HG03095 (cell line): ENCODE measurements around the gene BCAR1.
"Not testable (repeated sequence)": the region's sequence is repeated elsewhere in the genome, so short reads cannot be mapped to it uniquely, and the experiment has no call there.

Experiments
- ATAC-seq: cut with Tn5 transposase; IDR thresholded peaks from one replicate; pipeline ENCODE4 v1.9.1; 2021; ENCODE audit warnings: moderate library complexity; ENCODE audit not compliant: unreplicated experiment

BCAR1 gene

DNA sequence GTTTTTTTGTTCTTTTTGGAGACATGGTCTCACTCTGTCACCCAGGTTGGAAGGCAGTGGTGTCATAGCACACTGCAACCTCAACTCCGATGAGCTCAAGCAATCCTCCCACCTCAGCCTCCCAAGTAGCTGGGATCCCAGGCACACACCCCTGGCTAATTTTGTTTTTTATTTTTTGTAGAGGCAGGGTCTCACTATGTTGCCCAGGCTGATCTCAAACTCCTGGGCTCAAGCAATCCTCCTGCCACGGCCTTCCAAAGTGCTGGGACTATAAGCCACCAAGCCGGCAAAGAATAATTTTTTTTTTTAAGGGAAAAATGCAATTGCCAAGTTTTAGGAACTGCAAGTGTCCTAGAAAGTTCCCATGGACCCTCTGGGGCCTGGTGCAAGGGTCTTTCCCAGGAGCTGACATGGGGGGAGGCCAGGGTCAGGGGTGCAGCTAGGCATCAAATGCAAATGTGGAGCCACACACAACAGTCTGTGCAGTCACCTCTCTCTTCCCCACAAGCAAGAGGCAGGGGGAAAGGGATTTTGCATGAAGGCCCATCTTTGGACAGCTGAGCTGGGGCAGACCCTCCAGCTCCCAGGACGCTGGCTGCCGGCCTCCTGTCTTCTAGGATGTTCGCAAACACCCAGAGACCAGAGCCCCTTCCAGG lies 20.1 kb upstream of the BCAR1 start:
- peak; percentile 27 for ATAC-seq

GRCh38 chr16:75269358-75269757 lies 17.9 kb upstream of the BCAR1 start:
- ATAC-seq, result not testable (repeated sequence)

DNA sequence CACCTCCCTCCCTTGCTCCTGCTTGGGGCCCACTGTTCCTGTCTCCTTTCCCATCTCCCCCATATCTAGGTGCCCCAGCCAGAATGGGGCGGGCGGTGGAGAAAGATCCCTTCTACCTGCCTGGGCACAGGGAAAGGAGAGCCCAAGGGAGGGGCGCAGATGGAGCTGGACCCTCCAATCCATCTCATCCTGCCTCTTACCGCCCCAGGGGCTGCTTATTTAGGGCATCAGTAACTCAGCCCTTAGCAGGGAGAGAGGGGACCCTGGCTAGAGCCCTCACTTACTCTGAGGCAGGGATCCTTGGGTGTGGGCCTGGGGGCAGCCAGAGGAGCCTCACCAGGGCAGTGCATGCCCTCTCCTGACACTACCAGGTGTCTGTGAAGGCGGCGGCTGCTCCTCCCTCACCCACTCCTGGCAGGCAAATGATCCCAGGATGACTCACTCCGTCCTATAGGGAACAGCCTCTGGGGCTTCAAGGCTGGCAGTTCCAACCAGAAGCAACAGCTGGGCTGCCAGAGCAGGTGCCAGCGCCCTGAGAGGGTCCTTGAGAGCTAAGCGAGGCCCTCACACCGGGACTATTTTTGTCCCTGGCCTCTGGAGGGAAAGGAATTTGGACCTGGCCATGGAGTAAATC lies 16.3 kb upstream of the BCAR1 start:
- ATAC-seq, result no peak

DNA sequence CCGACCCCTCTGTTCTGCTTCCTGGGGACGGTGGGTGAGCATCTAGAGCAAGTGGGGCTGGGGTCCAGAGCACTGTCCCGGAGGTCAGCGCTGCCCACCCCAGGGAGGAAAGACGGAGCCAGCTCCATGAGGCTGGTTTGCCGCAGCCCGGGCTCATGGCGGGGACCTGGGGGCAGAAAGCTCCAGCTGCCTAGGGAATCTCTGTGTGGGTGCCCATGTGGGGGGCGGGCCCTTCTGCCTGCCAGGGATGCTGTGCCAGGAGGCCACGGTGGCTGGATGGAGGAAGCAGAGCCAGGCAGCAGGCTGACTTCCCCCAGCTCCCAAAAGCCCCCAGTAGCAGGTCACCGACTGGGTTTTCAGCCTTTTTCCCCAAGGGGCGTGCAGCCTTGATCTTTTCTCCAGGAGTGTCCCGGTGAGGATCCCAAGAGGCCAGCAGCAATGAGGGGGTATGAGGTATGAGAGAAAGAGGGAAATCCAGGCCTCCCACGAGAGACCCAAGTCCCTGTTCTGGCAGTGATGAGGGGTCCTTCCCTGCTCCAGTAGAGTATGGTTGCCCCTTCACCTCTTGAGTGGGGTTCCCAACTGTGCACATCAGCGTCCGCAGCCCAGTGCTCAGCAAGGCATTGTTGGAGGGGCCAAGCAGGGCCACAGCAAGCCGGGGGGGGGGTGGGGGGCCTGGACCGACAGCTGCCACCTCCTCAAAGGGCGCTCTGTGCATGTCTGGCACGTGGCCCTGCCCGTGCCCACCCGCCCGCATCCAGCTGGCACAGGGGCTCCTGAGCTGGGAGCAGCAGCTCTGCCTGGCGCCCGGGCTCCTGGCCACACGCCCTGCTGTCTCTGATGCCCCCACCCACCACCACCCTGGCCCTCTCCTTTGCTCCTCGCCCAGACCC lies 15.6 kb upstream of the BCAR1 start:
- ATAC-seq, result no peak

DNA sequence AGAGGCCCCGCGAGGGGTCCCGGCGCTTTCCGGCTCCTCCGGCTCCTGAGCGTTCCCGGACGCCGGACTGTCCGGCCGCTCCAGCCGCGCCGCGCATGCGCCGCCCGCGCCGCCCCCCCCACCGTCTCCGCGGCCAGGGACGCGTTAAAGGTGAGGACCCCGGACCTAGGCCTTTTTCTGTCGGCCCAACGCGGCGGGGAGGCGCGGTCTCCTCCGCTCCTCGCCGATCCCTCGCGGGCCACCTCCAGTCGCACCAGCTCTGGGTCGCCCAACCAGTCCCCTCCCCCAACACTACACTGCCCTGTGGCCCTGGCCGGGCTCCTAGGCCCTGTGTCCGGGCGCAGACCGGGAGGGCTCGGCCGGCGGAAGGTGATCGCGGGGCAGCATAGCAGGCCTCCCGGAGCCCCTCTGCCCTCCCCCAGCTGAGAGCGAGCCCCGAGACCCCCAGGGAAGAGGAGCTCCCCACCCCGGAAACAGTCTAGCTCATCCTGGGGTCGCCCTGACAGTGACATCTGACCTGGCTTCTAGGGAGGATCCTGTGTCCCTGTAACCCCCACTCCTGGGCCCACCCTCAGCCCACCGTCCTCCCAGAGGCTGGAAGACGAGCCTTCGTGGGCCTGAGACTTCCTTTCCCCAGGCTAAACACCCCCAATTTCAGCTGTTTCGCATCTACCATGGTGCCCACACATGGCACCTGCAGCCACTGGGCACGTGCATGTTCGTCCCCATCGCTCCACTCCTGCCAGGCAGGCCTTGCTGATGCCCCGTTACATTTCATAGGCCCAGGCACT lies 14.7 kb upstream of the BCAR1 start:
- ATAC-seq, result peak; percentile 56

DNA sequence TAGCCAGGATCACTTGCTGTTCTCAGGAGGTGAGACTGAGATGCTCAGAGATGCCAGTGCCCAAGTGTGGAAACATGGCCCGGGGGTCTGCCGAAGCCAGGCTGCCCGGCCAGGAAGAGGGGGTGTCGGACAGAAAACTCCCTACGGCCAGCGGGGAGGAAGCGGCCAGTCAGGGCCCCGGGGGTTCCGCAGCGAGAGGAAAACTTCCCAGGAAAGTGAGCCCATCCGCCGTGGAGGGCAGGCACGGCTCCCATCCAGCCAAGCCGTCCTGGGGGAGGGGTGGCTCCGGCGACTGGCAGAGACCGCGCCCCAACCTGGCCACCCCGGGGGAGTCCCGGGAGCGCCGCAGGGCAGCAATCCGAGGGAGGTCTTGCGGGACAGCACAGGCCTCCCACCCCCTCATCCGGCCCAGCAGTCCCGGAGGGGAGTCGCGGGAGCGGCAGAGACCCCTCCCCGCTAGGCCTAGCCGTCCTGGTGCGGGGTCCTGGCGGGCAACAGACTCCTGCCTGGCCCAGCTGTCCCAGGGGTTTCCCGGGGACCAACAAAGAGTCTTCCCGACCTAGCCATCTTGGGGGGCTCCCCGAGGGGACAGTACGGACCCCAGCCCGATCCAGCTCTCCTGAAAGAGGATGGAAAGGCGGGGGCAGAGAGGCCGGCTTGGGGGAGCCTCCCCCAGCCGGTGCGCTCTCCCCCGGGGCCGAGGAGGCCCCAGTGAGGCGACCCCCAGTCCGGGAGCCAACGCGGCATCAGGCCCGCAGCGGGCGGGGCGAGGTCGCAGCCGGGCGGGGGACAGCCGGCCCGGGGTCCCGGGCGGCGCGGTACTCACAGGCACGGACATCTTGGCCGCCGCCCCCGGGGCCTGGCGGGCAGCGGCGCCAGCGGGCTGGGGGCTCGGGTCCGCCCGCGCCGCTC lies 13.8 kb upstream of the BCAR1 start:
- ATAC-seq, result peak; percentile 23

DNA sequence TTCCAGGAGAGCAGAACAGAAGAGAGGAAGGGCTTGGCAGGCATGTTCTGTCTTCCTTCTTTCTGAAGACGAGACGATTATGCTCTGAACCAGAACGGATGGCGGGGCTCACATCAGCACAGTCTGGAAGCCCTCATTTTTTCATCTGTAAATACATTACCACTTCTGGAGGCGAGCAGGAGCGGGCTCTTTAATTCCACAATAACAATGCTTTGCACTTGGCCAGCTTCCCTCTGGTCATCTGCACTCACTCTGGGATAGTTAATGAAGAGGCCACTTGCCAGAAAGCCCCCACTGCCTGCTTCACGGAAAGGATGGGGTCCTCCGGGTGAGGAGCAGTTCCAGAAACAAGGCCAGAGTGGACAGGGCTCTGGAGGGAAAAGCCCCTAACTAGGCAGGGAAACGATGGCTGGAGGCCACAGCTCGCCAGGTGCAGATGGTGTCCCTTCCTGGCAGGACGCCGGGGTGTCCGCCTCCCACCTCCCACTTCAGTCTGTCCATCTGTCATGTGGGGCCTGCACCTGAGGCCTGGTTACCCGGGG lies 13.1 kb upstream of the BCAR1 start:
- ATAC-seq, result no peak

DNA sequence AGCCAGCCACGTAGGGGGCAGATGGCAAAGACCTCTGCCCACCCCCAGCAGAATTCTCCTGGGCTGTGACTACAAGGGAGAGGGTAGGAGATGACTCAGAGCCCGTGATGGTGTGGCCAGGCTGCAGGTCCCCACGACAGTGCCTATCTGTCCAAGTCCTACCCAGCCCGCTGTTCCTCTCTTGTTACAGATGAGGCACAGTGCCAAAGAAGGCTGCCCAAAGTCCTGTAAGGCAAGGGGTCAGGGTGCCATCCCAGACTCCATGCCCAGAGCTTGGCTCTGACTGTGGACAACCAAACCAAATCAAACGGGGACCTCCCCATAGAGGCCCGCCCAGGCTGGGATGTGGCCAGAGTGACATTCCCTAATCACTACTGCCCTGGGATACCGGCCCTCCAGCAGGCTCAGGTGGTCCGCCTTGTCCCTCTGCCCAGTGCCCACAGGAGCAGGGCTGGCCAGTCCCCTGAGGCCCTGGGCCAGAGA lies 12.6 kb upstream of the BCAR1 start:
- ATAC-seq, result no peak

DNA sequence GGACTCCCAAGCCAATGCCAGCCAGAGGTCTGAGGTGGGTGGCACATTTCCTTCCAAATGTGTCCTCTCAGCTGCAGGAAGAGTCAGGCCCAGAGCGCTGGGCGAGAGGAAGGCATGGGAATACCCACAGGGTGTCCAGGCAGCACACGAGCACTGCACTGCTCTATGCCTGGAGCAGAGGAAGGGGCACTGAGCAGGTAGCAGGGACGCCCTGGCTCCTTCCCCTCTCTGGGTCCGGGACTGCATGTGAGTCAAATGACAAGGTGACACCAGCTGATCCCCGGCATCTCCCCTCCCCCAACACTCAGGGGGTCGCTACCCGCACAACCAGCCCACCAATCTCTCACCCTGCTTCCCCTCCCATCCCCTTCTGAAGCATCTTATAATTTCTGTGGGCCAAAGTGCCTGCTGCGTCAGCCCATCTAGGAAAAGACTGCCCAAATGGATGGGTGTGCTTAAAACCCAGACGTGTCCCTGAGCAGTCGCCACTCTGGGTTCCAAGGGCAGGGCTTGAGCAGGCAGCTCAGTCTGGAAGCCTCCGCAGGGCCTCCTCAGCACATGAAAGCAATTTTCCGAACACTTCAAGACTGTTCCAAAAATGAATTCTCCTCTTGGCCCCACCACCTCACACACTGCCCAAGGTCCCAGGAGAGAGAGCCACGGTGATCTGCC lies 12.0 kb upstream of the BCAR1 start:
- no peak for ATAC-seq

GRCh38 chr16:75262800-75263127 lies 11.3 kb upstream of the BCAR1 start:
- ATAC-seq, result no peak

- ATAC-seq, result no peak
These were observed 10.8 kb upstream of the BCAR1 start for GRCh38 chr16:75262104-75262799.

GRCh38 chr16:75261590-75262078 lies 10.2 kb upstream of the BCAR1 start:
- no peak for ATAC-seq

DNA sequence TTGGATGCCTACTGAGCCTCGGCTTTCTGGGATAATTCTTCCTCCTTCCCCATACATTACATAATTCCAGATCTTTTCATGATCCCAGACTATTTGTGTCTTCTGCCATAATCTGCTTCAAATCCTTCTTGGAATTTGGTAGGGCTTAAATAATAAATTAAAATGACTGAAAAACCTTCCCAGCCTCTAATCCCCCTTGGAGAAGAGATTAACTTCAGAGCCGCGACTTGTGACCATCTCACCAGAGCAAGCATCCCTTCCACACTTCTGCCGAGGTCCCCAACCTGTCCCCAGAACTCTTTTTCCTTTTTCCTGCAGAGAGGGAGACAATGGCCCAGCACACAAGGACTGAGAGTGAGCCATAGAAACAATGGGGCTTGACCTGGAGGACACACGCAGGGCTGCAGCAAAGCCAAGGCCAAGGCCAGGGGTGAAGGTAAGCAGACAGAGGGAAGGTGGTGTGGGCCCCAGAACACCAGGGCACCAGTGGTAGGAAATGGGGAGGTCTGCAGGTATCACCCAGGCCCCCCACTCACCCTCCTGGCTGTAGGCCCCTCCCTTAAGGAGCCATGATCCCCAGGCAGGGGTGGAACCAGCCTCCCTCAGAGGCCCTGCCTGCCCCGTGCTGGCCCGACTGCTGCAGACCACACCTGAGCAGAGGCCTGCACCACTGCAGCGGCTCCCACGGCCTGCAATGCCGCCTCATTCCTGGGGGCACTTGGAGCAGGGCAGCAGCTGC lies 9.6 kb upstream of the BCAR1 start:
- no peak for ATAC-seq

DNA sequence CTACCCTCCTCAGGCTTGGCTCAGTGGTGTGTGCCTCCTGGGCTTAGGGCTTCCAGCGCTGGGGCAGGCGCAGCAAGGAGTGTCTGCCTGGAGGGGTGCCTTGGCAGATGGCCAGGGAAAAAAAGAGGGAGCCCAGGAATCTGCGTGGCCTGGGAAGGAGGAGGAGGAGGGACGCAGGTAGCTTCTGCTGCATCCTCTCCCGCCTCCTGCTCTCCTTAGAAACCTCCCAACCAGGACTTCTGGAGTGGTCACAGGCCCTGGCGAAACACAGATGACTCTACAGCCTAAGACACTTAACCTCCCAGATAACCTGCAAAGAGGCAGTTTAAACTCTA lies 7.3 kb upstream of the BCAR1 start:
- no peak for ATAC-seq

- ATAC-seq, result no peak
These were observed 6.7 kb upstream of the BCAR1 start for GRCh38 chr16:75257886-75258806.

GRCh38 chr16:75256696-75257343 lies 5.4 kb upstream of the BCAR1 start:
- ATAC-seq, result no peak
